GM12875 (cell line): Measurements from ENCODE around the gene NOPCHAP1.
A peak's percentile ranks its signal among the peaks of the same experiment; 100 is the strongest.
"Not testable (repeated sequence)": the region's sequence is repeated elsewhere in the genome, so short reads cannot be mapped to it uniquely, and the experiment has no call there.

Source experiments
- H3K4me3 ChIP-seq: one replicate; pipeline ENCODE4 v1.5.1; 2011; ENCODE audit warnings: low read depth, low read length, control low read depth
- CTCF ChIP-seq: IDR thresholded peaks from 2 replicates; pipeline ENCODE4 v1.5.1; 2011; ENCODE audit warnings: low read depth, mild to moderate bottlenecking, control low read depth, inconsistent platforms, low read length, moderate library complexity, borderline replicate concordance; ENCODE audit not compliant: insufficient read depth

The NOPCHAP1 gene

GRCh38 chr12:104986022-104986941 lies at the start of gene NOPCHAP1:
Gene NOPCHAP1, plus strand, starts transcription at chr12:104986316. Its CDS starts 37 bp downstream, at chr12:104986353.
- peak within 1 kb of the TSS; percentile 71 for H3K4me3 ChIP-seq
- no peak for TF ChIP-seq CTCF

GRCh38 chr12:104938371-104938770 lies 47.7 kb upstream of the NOPCHAP1 start:
- TF ChIP-seq CTCF, result no peak
- no peak overlapping the region for H3K4me3 ChIP-seq

- TF ChIP-seq CTCF, result no peak
- H3K4me3 ChIP-seq, result no peak overlapping the region
Measured at GRCh38 chr12:104939089-104939488, 47.0 kb upstream of the NOPCHAP1 start.

- H3K4me3 ChIP-seq, result no peak overlapping the region
- TF ChIP-seq CTCF, result no peak
Measured at GRCh38 chr12:104941454-104941853, 44.7 kb upstream of the NOPCHAP1 start.

GRCh38 chr12:104942075-104942474 lies 44.0 kb upstream of the NOPCHAP1 start:
- no peak for TF ChIP-seq CTCF
- no peak overlapping the region for H3K4me3 ChIP-seq

GRCh38 chr12:104943401-104943800 lies 42.7 kb upstream of the NOPCHAP1 start:
- not testable (repeated sequence) for H3K4me3 ChIP-seq

- no peak for TF ChIP-seq CTCF
- no peak overlapping the region for H3K4me3 ChIP-seq
Measured at GRCh38 chr12:104944252-104944651, 41.9 kb upstream of the NOPCHAP1 start.

GRCh38 chr12:104948716-104949115 lies 37.4 kb upstream of the NOPCHAP1 start:
- H3K4me3 ChIP-seq, result not testable (repeated sequence)
